GM19397 (cell line): ENCODE measurements around the gene TREX2.

Source experiments
- ATAC-seq: cut with Tn5 transposase; IDR thresholded peaks from one replicate; pipeline ENCODE4 v1.9.1; 2021; ENCODE audit warnings: mild to moderate bottlenecking, moderate library complexity; ENCODE audit not compliant: unreplicated experiment

Gene TREX2

GRCh38 chrX:153457136-153457825, 11.4 kb upstream of the TREX2 start:
- ATAC-seq, result no peak

- ATAC-seq, result no peak
These were observed 10.8 kb upstream of the TREX2 start for GRCh38 chrX:153456704-153457103.

- no peak for ATAC-seq
These were observed 10.3 kb upstream of the TREX2 start for GRCh38 chrX:153456161-153456560.

- ATAC-seq, result no peak
These were observed 9.7 kb upstream of the TREX2 start for GRCh38 chrX:153455571-153455970.

- no peak for ATAC-seq
These were observed 9.2 kb upstream of the TREX2 start for GRCh38 chrX:153454901-153455550.

GRCh38 chrX:153450949-153451277, 5.1 kb upstream of the TREX2 start:
- ATAC-seq, result no peak

GRCh38 chrX:153450114-153450948, 4.5 kb upstream of the TREX2 start:
- ATAC-seq, result no peak

- ATAC-seq, result no peak
These were observed 3.7 kb upstream of the TREX2 start for GRCh38 chrX:153449368-153450113.

- no peak for ATAC-seq
These were observed 2.9 kb upstream of the TREX2 start for GRCh38 chrX:153448556-153449367.

- ATAC-seq, result no peak
These were observed 1.7 kb upstream of the TREX2 start for GRCh38 chrX:153447581-153447960.

GRCh38 chrX:153446950-153447580, 1.2 kb upstream of the TREX2 start:
- no peak for ATAC-seq

- ATAC-seq, result no peak
These were observed 730 bp upstream of the TREX2 start for GRCh38 chrX:153446636-153446936.

GRCh38 chrX:153445106-153445855, 575 bp downstream of the TREX2 start:
- no peak for ATAC-seq

GRCh38 chrX:153444333-153445011, 1.4 kb downstream of the TREX2 start:
- no peak for ATAC-seq

GRCh38 chrX:153443476-153444332, 2.2 kb downstream of the TREX2 start:
- ATAC-seq, result no peak

GRCh38 chrX:153442463-153442862, 3.4 kb downstream of the TREX2 start:
- no peak for ATAC-seq

- no peak for ATAC-seq
These were observed 3.9 kb downstream of the TREX2 start for GRCh38 chrX:153441981-153442380.

- ATAC-seq, result no peak
These were observed 4.6 kb downstream of the TREX2 start for GRCh38 chrX:153441296-153441695.
